K562 (cell line): Measurements from ENCODE around the gene BZW2. TPM values are rescaled to one million over a fixed set of nuclear protein-coding genes. Genes with fewer than 3 reads are reported as not detected.
A peak's percentile ranks its signal among the peaks of the same experiment; 100 is the strongest.

Experiments used
- AFF4 ChIP-seq: sonication (generic); formaldehyde crosslinking; IDR thresholded peaks from 2 replicates; pipeline ENCODE4 v1.8.0; 2023; ENCODE audit warnings: mild to moderate bottlenecking, missing genetic modification reagents
- ARNT ChIP-seq, 2 experiments: fragments of 450-650 bp; IDR thresholded peaks; 2 replicates each; pipeline ENCODE4 v1.6.1; 2016; ENCODE audit warnings: mild to moderate bottlenecking in 1 of 2
- BRD4 ChIP-seq: fragments of 200-600 bp; sonication (generic); IDR thresholded peaks from 2 replicates; pipeline ENCODE4 v1.6.1; 2017; ENCODE audit warnings: inconsistent platforms
- CBX2 ChIP-seq: fragments of 200-600 bp; sonication (generic); IDR thresholded peaks from one replicate; pipeline ENCODE4 v1.6.1; 2012; ENCODE audit warnings: mild to moderate bottlenecking, low read length, inconsistent platforms; ENCODE audit not compliant: insufficient read depth, poor library complexity, severe bottlenecking
- CBX3 ChIP-seq, 2 experiments: IDR thresholded peaks; 1 replicate in 1 of 2; 2 replicates in 1 of 2; pipeline ENCODE4 v1.6.1; 2012; ENCODE audit warnings: inconsistent platforms in 2 of 2, low read length in 2 of 2, borderline replicate concordance in 1 of 2, control low read depth in 1 of 2
- CHD1 ChIP-seq: fragments of 200-600 bp; sonication (generic); IDR thresholded peaks from one replicate; pipeline ENCODE4 v1.6.1; 2012; ENCODE audit warnings: mild to moderate bottlenecking, moderate library complexity, low read length, inconsistent platforms
- ELF2 ChIP-seq: fragments of 250-450 bp; sonication (Bioruptor Pico); IDR thresholded peaks from 2 replicates; pipeline ENCODE4 v1.5.0; 2021; ENCODE audit warnings: mild to moderate bottlenecking
- HIVEP1 ChIP-seq: fragments of 250-450 bp; sonication (Bioruptor Pico); IDR thresholded peaks from 2 replicates; pipeline ENCODE4 v1.4.0; 2020; ENCODE audit warnings: mild to moderate bottlenecking
- HMBOX1 ChIP-seq: sonication (generic); IDR thresholded peaks from 2 replicates; pipeline ENCODE4 v1.6.1; 2016
- HNRNPH1 ChIP-seq: fragments of 200-400 bp; formaldehyde crosslinking; optimal IDR thresholded peaks from 2 replicates; pipeline ENCODE3; 2017; ENCODE audit warnings: low read depth, mild to moderate bottlenecking, low read length, moderate library complexity
- IRF2 ChIP-seq: sonication (generic); formaldehyde crosslinking; IDR thresholded peaks from 2 replicates; pipeline ENCODE4 v1.8.1; 2022; ENCODE audit warnings: mild to moderate bottlenecking, missing genetic modification reagents
- LEF1 ChIP-seq: fragments of 450-650 bp; IDR thresholded peaks from 2 replicates; pipeline ENCODE4 v1.6.1; 2016; ENCODE audit warnings: mild to moderate bottlenecking
- MAFG ChIP-seq: fragments of 450-650 bp; conservative IDR thresholded peaks from 2 replicates; pipeline ENCODE4 v1.6.1; 2016; ENCODE audit warnings: missing genetic modification characterization, missing compliant biosample characterization
- MTA1 ChIP-seq: fragments of 450-650 bp; IDR thresholded peaks from 2 replicates; pipeline ENCODE4 v1.6.1; 2017; ENCODE audit warnings: borderline replicate concordance
- MYC ChIP-seq, 2 experiments: fragments of 250-450 bp in 1 of 2; sonication (Bioruptor Pico) in 1 of 2; IDR thresholded peaks; 2 replicates each; pipeline versions ENCODE4 v1.5.1 to v1.6.1; 2012 to 2021; ENCODE audit warnings: low read depth in 2 of 2, borderline replicate concordance in 1 of 2, improper control_type of control experiment in 1 of 2, low read length in 1 of 2, mild to moderate bottlenecking in 1 of 2, moderate library complexity in 1 of 2
- NFIX ChIP-seq: fragments of 250-450 bp; sonication (Bioruptor Pico); IDR thresholded peaks from 2 replicates; pipeline ENCODE4 v1.4.0; 2020; ENCODE audit warnings: low read depth, mild to moderate bottlenecking, moderate library complexity
- SMARCA4 ChIP-seq: fragments of 450-650 bp; IDR thresholded peaks from 2 replicates; pipeline ENCODE4 v1.6.1; 2016
- TCFL5 ChIP-seq: fragments of 250-450 bp; sonication (Bioruptor Pico); conservative IDR thresholded peaks from 2 replicates; pipeline ENCODE4 v1.6.1; 2021; ENCODE audit warnings: mild to moderate bottlenecking, moderate library complexity, matching md5 sums
- TFE3 ChIP-seq: fragments of 450-650 bp; formaldehyde crosslinking; IDR thresholded peaks from 2 replicates; pipeline ENCODE4 v1.4.0; 2020; ENCODE audit warnings: mild to moderate bottlenecking, mixed read lengths
- TRIM28 ChIP-seq: fragments of 450-650 bp; IDR thresholded peaks from 2 replicates; pipeline ENCODE4 v1.6.1; 2017
- ZNF274 ChIP-seq: IDR thresholded peaks from 2 replicates; pipeline ENCODE4 v1.6.1; 2011; ENCODE audit warnings: low read depth, mild to moderate bottlenecking, low read length, moderate library complexity, borderline replicate concordance
- polyA plus RNA-seq, 8 experiments: library from polyadenylated mRNA; depleted of rRNA in 4 of 8; stranded (reverse) in 5 of 8; unstranded in 3 of 8; fragments of >200 nt; fragmentation: Nextera tagmentation in 2 of 8; fragmentation: Illumina TruSeq in 1 of 8; extraction: Ambion mirVana in 2 of 8; extraction: Trizol in 1 of 8; gene quantifications; 2 replicates each; pipeline versions ENCODE4 v1.2.1 to v1.2.3, GENCODE V29; 2011 to 2014; ENCODE audit warnings: inconsistent platforms in 1 of 8, missing spikeins in 1 of 8
- total RNA-seq, 7 experiments: library from RNA; depleted of rRNA in 6 of 7; stranded (reverse); fragments of >200 nt in 6 of 7; fragmentation: Illumina TruSeq in 2 of 7; extraction: Trizol in 2 of 7; gene quantifications; 2 replicates each; pipeline versions ENCODE4 v1.2.1 to v1.2.3, GENCODE V29; 2011 to 2021; ENCODE audit warnings: low replicate concordance in 1 of 7

Gene BZW2
- total and polyA plus RNA-seq, 9 of the 15 experiments (the other 6 are each of a cell fraction or from before 2014, with no cell fraction given): 140 to 316 (median 173) TPM

GRCh38 chr7:16660702-16661464, 14.9 kb downstream of the BZW2 start (continued):
- TF ChIP-seq AFF4 (CRISPR knock-in tag): no peak
- no peak for TF ChIP-seq CHD1
- TF ChIP-seq MYC (IDR thresholded peaks at IDR 0.05; ENCODE audit: low read depth, low read length): peak; percentile 86
- no peak for TF ChIP-seq MYC (CRISPR knock-in tag; IDR thresholded peaks at IDR 0.05; ENCODE audit: borderline replicate concordance, low read depth)
- TF ChIP-seq TFE3 (CRISPR knock-in tag): no peak
- no peak for TF ChIP-seq BRD4
- TF ChIP-seq NFIX (CRISPR knock-in tag): no peak
- no peak for TF ChIP-seq ELF2
- TF ChIP-seq MAFG (tag): no peak
- peak; percentile 46; the same call in 1 of the 2 replicates for TF ChIP-seq HMBOX1
- TF ChIP-seq MTA1: peak; percentile 74
- no peak for TF ChIP-seq IRF2 (CRISPR knock-in tag)
- no peak for TF ChIP-seq ZNF274
- TF ChIP-seq SMARCA4: peak; percentile 87
- no peak for TF ChIP-seq TCFL5 (CRISPR knock-in tag)
- TF ChIP-seq CBX2: no peak
- TF ChIP-seq TRIM28: no peak
- TF ChIP-seq LEF1: 0 out of 2 replicates have a peak, but pooled peaks have one; percentile 36
- TF ChIP-seq HIVEP1: no peak
- TF ChIP-seq ARNT (IDR thresholded peaks at IDR 0.05): no peak
- TF ChIP-seq CBX3 (IDR thresholded peaks at IDR 0.05; ENCODE audit: borderline replicate concordance in 1 of 2, low read length in 2 of 2): 0 out of 3 replicates have a peak, but pooled peaks of 1 of the 2 experiments have one; percentile 53
- TF ChIP-seq HNRNPH1: no peak
